Activated T-helper 9 cell treated with anti-CD3 and anti-CD28 coated beads, Interleukin-2, amount 50 U/mL, for 16 hours (primary cell): ENCODE data around the gene GRM1.

Source experiments
- DNase-seq: peaks from one replicate; pipeline ENCODE4 v3.0.0-alpha.2; 2020; ENCODE audit warnings: low read depth

The GRM1 gene

GRCh38 chr6:146331013-146331412 is 302.2 kb downstream of the GRM1 start:
- DNase-seq, result no peak

GRCh38 chr6:146335336-146335735 is 306.5 kb downstream of the GRM1 start:
- no peak for DNase-seq

- no peak for DNase-seq
Measured at GRCh38 chr6:146336191-146336590, 307.3 kb downstream of the GRM1 start.

DNA sequence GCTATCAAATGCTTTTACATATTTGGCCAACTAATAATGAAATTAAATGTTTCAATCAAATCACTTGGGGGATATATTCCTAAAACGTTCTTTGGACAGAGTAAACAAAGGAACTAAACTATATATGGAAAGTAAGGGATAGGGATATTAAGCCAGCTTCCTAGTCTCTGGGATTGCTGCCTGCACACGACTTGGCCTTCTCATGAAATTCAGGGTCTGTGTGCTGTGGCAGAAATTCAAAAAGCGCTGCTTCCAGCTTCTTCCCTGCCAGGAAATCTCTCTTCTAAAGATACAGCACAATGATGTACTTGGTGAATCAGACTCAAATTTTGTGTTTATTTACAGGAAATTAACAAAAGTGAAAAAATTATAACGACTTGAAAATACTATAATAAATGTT is 308.5 kb downstream of the GRM1 start:
- no peak for DNase-seq

- no peak for DNase-seq
Measured at GRCh38 chr6:146339716-146340115, 310.9 kb downstream of the GRM1 start.

- DNase-seq, result no peak
Measured at GRCh38 chr6:146341493-146342230, 312.8 kb downstream of the GRM1 start.

DNA sequence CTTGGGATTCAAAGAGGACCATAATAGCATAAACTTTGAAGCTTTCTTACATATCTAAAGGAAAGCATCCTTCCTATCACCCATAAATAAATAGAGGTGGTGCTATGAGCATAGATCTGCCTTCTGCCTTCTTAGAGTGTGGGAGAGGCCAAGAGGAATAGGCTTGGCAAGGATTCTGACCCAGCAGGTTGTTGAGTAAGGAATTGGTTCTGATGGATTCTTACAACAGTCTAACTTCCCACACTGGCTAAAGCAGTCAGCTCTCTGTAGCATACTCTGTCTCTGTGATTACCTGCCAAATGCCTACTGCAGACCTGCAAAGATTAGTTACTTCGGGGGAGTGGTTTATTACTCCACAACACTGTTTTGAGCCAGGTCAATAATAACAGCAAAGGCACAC is 316.7 kb downstream of the GRM1 start:
- DNase-seq, result no peak

GRCh38 chr6:146347090-146347489 is 318.2 kb downstream of the GRM1 start:
- no peak for DNase-seq

GRCh38 chr6:146347690-146348089 is 318.8 kb downstream of the GRM1 start:
- DNase-seq, result no peak

DNA sequence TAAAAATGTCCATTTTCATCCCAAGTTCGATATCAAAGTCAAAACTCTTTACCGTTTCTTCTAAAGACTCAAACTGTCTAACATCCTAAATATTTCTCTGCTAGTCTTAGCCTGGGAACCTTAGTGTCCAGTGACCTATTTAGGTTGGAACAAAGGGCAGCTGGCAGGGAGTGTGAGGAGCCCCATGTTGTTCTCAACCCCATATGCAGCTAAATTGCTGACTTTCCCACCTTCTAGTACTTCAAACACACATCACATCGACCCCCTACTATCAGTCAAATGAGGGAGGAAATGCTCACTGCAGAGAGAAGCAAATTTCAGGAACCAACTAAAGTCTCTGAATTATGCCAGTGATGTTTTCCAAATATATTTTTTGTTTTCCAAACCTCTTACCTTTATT is 322.2 kb downstream of the GRM1 start:
- DNase-seq, result no peak

GRCh38 chr6:146352163-146352562 is 323.3 kb downstream of the GRM1 start:
- DNase-seq, result no peak

GRCh38 chr6:146354451-146354850 is 325.6 kb downstream of the GRM1 start:
- DNase-seq, result no peak

DNA sequence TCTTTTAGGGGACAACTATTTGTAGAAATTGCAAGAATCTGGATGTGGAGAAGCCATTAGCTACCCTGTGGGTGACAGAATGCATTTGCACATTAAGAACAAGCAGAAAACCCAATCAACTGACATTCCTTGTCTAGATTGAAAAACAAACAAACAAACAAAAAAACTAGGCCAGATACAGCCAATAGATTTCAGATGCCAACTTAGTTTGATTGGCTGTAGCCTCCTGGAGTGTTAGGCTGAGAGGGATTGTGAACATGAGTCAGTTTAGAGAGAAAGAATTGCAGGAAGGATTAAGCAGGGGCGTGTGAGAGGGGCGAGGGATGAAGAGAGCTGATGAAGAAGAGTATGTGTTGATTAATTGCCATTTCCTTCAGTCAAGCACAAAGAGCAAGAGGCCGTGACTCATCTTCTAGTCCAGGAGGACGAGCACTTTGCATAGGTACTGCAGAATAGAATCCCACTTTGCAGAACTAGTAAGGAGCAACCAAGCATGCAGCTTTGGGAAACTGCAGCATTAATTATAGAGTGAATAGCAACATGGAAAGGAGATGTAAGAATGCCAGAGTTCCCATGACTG is 326.7 kb downstream of the GRM1 start:
- no peak for DNase-seq

- DNase-seq, result no peak
Measured at GRCh38 chr6:146357578-146358430, 328.9 kb downstream of the GRM1 start.

DNA sequence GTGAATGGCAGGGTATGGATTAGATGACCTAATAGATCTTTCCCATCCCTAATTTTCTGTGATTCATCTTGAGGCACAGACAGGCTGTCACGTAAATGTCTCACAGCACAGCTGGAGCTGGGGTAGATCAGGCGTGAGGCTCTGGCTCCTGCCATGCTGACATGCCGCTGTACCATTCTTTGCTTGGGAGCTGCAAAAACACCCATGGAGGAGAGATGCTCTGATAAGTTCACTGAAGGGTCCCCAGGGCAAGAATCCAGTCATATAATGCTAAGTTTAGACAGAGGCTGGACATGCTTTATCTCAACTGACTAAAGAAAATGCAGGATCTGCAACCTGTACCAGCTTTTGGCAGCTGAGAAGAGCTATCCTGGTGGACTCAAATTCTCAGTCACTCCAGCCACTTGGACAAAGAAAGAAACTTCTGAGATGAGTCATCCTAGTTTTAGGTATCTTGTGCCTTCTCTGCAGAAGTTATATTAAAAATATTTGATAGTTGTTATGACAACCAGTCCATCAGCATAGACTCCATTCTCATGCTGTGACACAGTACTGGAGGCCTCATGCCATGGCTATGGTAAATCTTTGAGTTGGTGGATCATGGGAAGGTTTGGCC is 329.7 kb downstream of the GRM1 start:
- DNase-seq, result no peak

DNA sequence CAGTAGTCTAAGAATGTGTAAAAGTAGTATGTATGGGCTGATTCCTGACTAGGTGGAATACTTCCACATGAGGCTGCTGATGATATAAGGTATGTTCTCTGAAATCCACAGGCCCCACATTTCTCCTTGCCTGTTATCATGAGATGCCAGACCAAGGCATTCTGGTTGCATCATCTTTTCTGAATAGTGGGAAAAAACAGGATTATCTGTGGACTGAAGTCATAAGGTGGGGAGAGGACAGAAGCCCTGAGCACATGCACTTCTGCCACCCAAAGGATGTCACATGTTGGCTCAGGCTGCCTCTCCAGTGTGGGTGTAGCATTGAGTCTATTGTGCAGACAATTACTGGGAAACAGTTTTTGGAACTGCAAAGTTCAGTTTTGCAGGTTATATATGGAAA is 330.3 kb downstream of the GRM1 start:
- DNase-seq, result no peak

DNA sequence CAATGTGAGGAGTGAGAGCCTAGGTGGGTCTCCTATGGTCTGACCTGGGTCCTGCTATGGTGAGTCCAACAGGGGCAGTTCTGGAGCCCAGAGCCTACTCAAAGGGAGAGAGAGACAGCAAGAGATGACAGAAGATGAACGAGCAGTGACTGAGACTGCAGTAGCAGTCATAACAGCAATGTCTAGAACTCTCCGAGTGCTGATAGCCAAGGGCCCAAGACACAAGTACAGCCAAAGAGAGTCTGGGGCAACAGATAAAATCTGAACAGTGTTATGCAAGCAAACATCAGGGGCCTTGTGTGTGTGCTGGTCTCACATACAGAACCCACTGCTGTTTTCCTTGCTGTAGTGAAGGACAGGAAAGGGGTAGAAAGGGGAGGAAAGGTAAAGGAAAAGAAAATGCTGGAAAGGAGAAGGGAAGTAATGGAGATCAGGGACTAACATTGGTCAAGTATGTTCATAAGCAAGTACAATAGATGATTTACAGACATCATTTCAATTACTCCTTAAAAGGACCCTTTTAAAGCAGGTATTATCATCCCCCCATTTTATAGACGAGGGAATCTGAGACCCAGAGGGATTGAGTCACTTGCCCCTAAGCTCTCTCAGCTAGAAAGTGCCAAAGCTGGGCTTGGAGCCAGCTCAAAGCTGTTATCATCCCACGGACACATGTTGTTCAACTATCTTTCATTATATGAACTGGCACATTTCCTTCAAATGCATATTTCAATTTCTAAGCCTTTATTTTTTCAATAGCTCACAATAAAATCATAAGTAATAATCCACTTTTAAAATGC is 332.5 kb downstream of the GRM1 start:
- DNase-seq, result no peak

GRCh38 chr6:146363838-146364607 is 335.2 kb downstream of the GRM1 start:
- DNase-seq, result no peak

DNA sequence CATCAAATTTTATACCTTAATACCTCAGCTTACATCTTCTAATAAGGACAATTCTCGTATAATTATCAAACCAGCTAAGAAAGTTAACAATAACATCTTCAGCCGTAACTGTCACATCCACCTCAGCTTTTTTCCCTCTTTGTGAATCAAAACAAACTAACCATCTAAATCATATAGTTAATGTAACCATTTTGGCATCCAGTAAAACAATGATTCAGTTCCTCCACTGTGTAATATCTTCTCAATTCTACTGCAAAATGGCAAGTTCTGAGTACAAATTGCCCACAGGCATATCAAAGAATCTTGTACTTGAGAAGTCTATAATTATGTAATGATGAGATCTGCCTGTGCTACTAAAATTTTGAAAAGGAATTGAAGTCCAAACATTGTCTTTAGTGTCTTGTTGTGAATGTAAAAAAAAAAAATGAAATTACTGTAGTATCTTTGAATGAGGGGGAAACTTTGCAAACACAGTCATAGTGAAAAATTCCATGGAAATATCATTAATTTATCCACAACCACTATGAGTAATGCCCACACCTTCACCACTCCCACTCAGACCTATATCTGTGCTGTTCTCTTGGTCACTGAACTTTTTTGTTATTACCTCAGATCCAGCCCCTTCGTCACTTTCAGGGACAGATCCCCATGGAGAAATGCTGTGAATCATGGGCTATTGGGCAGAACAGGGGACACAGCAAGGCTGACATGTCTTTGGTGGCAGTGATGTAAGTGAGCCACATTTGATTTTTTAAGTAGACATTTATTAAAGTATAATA is 336.1 kb downstream of the GRM1 start:
- no peak for DNase-seq

DNA sequence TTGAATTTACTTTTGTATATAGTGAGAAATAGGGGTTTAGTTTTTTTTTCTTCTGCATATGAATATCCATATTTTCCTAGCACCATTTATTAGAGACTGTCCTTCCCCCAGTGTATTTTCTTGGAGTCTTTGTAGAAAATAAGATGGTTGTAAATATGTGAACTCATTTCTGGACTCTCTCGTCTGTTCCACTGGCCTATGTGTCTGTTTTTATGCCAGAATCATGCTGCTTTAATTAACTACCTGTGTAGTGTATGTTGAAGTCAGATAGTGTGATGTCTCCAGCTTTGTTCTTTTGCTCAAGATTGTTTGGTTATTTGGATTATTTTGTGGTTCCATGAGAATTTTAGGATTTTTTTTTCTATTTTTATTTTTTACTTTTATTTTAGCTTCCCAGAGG is 338.2 kb downstream of the GRM1 start:
- no peak for DNase-seq
